ENCODE results near the gene MMP8.

Gene MMP8

DNA sequence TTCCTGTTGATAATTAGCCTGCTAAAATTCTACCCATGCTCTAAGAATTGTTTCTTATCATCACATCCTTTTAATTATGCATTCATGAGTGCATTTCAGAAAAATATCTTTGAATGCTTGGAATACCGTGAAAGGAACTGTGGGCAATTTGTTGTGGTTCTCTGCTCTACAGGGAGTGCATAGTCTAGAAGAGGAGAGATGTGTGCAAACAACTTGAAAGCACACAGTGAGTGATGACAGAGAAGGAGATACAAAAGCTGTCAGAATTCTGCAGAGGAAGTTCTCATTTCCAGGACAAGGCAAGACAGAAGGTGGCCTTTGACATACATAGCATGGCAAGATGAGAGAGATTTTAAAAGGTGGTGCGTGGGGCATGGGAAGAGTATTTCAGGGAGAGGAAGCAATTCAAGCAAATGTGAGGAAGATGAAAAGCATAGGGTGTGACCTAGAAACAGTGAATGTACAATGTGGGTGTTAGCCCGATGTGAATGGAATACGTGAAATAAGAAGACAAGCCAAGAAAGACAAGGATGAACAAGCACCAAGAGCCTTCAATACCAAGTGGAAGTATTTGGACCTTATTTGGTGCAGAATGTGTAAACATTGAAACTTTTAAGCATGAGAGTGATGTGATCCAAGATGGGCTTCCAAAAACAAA is 5.0 kb downstream of the MMP8 start:
- DNase-seq = no peak

DNA sequence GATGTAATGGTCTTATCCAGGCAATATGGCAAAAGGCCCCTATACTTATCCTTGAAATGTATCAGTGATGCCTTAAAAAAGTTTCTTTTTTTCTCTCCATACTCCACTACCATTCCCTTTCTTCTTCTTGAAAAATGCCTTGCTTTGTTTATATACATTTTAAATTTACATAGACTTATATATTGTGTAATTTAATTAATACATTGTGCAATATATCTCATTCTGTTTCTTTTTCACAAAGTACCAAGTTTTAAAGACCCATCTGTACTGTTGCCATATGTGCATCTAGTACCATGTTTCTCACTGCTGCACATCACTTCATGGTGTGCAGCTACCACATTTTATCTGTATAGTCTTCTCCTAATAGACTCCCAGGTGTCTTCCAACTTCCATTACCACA is 7.5 kb downstream of the MMP8 start:
- DNase-seq = no peak

DNA sequence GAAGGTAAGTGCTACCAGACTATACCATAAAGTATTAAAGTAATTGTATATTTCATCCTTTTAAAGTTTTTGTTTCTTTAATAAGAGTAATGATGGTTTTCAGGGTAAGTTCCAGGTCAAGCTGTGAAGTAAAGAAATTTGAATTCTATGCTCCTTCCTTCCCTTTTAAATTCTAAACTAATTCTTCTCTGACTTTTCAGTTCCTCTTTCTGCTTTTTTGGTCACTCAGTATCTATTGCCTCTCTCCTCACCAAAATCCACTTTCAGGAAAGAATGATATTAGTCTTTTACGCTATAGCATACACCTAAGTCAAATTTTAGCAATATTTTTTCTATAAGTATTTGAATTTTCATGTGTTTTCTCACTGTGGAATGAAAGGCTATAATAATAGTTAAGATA is 8.2 kb downstream of the MMP8 start:
- no peak for DNase-seq

GRCh38 chr11:102712137-102712536 is 12.6 kb downstream of the MMP8 start:
- DNase-seq = no peak

GRCh38 chr11:102709201-102709945 is 15.4 kb downstream of the MMP8 start:
- DNase-seq = no peak

- DNase-seq = no peak
Observed at GRCh38 chr11:102708654-102709053, 16.1 kb downstream of the MMP8 start.

- no peak for DNase-seq
Observed at GRCh38 chr11:102705626-102706025, 19.1 kb downstream of the MMP8 start, which contains the start of gene MMP27. MMP27 (minus strand) TSS chr11:102705769; CDS start chr11:102705714, 55 bp downstream.

DNA sequence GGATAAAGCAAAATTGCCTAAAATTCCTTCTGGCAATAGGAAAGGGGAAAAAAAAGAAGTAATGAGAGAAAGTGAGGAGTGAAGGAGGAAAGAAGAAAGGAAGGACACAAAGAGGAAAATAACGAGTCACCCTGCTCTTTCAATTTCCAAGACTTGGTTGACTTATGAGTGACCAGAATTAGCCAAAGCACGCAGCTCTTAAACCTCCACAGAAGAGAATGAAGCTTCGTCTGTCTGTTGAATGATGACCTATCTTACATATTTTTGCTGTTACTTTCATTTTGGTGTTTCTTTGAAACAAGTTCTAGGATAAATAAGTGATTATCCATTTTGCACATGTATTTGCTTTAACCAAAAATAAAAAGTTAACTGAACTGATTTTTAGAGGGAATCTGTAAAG is 19.9 kb downstream of the MMP8 start:
- DNase-seq = no peak

DNA sequence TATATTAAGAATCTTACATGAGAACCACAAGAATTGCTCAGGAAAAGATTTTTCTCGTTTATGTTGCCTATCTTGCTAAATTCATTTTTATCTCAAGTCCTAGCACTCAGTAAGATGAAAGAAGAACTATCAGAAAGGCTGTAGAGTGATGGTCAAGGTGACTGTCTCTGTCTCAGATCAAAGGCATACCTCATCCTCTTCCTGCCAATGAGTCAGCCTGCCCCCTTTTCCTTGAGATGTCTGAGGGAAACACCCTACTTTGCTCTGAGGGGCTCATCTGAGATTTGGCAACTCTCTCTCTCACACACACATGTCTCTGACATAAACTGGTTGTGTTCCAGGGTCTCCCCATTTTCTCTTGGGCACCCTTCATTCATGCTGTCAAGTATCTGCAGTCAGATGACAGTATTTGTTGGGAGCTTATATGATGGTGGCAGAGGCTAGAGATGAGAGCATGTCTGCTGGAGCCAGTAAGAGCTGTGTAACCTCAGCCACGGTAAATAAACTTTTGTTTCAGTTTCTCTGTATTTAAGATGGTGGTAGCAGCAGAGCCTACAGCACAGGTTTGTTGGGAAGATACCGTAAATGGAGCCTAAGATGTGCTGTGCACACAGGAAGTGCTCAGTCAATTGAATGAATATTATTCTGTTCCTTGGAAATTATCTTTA is 20.8 kb downstream of the MMP8 start:
- no peak for DNase-seq

- no peak for DNase-seq
Observed at GRCh38 chr11:102695201-102695600, 29.6 kb downstream of the MMP8 start.

DNA sequence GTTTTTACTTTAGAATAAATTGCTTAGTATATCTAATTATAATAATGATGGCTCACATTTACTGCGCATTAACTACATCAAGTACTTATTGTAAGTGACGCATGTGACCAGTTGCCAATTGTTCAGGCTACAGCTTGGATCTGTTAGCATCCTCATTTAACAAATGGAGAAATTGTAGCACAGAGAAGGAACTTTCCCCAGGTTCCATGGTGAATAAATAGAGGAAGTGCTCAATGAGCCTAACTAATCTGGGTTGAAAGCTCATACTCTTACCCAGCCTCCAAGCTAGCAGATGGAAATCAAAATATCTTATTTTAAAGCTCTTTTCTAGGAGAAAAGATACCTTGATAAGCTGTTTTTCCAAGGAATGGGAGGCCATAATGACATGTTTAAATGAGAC is 39.0 kb downstream of the MMP8 start:
- DNase-seq = no peak

DNA sequence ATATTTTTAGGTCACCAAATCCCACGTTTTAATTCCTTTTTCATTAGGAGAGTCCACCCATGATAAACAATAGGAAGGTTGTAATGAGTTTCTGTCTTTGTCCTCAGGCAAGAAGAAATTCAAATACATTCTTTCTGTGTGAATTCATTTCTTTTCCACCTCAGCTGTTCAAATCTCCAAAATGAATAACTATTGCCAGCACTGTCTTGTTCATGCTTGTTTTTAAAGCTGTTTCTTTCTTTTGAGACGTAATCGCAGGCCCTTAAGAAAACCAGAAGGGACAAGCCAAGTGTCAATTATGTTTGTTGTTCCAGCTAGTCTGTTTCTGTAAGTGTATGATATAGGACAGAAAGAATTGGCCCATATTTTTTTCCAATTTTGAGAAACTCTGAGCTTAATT is 39.4 kb downstream of the MMP8 start:
- no peak for DNase-seq

DNA sequence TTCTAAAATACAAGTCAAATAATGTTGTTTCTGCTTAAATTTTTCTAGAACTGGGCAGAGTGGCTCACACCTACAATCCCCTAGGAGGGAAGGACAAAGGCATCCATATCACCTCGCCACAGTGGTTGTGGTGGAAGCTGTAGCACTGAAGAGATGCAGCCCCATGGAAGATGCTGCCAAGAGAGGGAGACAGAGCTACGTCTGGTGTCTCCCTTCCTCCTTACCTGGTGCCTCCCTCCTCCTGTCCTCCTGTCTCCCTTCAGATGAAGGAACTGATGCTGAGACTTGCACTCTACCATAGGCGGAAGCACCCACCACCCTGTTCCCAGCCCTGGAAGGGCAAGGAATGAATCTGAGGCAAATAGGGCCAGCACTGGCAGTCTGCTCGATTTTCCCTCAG is 41.5 kb downstream of the MMP8 start:
- no peak for DNase-seq

DNA sequence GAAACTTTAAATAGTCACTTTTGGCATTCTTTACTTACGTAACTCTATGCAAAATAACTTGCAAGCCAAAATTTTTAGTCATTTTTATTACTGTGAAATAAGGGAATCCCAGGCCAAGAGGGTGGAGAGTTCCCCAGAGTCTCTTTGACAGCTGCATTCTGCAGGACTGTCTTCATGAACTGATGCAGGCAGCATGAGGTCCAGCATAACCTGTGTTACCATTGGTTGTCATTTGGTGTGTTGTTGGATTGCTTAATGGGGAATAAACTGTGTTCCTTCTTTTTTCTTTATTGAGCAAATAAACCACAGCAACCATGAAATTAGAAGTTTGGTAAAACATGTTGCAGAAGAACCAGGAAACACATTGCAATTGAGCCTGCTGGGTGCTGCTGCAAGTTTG is 43.8 kb downstream of the MMP8 start:
- DNase-seq = no peak

DNA sequence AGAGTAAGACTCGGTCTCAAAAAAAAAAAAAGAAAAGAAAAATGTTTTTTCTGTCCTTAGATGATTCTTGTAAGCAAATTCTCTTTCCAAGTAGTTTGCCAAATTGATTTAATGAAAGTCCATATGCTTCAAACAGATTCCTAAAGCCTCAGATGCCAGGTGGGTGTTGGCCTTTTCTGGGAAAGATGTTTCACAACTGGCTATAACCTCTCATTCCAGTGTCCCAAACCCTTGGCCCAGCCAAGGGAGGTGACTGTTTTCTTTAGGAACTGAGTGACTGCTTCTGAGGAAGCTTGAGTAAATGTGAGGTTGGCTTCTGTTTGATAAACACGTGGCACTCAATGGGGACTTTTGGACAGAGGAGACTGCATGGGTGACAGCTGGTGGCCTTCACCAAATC is 46.7 kb downstream of the MMP8 start:
- no peak for DNase-seq

DNA sequence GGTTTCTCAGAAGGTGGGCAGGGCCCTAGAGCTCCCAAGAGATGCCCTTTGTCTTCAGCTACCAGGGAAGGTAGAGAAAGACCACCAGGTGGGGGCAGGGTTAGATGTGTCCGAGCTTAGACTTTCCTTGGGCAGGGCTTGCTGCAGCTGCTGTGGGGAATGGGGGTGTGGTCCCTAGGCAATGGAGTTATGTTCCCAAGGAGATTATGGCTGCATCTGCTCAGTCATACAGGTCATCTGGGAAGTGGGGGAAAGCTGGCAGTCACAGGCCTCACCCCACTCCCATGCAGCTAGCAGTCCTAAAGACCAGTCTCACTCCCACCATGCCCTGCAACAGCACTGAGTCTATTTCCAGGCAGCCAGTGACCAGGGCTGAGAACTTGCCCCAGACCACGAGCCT is 48.7 kb downstream of the MMP8 start:
- no peak for DNase-seq

- DNase-seq = no peak
Observed at GRCh38 chr11:102669664-102670063, 55.1 kb downstream of the MMP8 start.

DNA sequence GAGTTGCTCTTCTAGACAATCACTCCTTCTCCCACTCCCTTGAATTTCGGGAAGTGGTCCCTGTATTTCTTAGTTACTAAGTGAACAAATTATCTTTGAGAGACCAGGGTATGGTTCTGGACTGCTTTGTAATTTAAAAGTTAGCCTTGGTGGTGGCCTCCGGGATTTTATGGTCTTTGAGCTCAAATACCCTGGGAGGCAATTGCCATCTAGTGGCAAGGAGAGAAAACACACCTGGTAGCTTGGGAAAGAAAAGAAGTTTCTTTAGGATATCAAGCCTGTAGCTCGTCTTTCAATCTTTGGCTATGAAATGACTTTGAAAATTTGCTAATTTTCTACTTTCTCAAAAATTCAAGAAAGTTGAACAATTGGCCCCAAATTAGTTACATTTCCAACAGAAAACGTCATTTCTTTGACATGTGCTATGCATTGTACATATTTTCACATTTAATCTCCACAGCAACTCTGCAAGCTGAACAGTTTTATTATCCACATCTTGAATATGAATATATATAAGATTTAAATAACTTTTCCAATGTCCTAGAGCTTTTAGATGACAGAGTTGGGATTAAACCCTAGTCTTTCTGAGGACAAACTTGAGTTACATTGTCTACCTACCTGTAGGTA is 58.3 kb downstream of the MMP8 start:
- peak in 1 of 2 experiments; percentile 2 for DNase-seq

DNA sequence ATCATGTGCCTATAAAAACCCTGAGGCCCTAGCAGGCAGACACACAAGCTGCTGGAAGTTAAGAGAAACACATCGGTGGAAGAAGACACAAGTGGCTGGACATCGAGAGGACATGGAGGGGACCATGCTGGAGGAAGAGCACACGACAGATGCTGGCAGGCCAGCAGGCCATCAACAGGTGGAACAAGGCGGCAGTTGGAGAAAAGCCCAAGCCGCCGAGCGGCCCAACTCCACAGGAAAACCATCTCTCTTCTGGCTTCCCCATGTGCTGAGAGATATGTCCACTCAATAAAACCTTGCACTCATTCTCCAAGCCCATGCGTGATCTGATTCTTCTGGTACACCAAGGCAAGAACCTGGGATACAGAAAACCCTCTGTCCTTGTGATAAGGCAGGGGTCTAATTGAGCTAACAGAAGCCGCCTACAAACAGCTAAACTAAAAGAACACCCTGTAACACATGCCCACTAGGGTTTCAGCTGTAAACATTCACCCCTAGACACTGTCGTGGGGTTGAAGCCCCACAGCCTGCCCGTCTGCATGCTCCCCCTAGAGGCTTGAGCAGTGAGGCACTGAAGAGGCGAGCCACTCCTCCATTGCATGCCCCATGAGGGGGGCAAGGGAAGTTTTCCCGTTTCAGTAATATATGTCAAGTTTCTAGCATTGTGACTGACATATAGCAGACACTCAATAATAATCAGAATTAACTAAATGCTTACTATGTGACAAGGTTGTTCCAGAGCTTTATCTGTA is 60.6 kb downstream of the MMP8 start:
- no peak for DNase-seq

DNA sequence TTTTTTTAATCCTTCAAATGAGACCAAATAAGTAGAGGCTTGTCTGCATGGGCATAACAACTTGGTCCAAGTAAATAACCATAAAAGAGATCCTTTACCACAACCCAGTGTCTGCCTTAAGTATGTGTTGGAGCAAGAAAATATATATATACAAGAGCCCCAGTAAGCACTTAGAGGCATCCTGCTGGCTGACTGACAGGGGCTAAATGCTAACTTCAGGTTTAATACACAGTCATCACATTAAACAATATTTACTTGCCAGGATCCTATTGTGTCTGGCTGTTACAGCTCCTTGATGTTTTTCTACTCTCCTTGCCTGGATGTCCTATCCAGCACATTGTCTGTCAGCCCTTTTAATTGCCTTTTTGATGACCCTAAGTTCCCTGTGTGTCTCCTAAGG is 62.1 kb downstream of the MMP8 start:
- no peak for DNase-seq

Data from activated CD4-positive, alpha-beta T cell treated with anti-CD3 and anti-CD28 coated beads, Interleukin-2, amount 50 U/mL, for 4 hours (primary cell).